OCI-LY3 (cell line): ENCODE results near the gene SULF2.

Source experiments
- CTCF ChIP-seq: fragments of 200-600, 300-600 bp; sonication (generic); IDR thresholded peaks from 2 replicates; pipeline ENCODE4 v1.5.1; 2014; ENCODE audit warnings: antibody characterized with exemption, low read length, low read depth
- EZH2phosphoT487 ChIP-seq: fragments of 200-600 bp; shearing (Covaris generic); IDR thresholded peaks from 2 replicates; pipeline ENCODE4 v1.6.1; 2018; ENCODE audit warnings: antibody characterized with exemption, mixed run types, low read depth

GRCh38 chr20:47610945-47611250, 174.4 kb downstream of the SULF2 start:
- TF ChIP-seq EZH2phosphoT487, result no peak
- TF ChIP-seq CTCF, result no peak
